IPS-18c (cell line): ENCODE data around the gene C14orf132.
A peak's percentile ranks its signal among the peaks of the same experiment; 100 is the strongest.
"Not testable (repeated sequence)": the region's sequence is repeated elsewhere in the genome, so short reads cannot be mapped to it uniquely, and the experiment has no call there.

ENCODE experiments used
- H3K4me3 ChIP-seq: 2 replicates; pipeline ENCODE4 v1.7.0; 2013; ENCODE audit warnings: low read depth, mild to moderate bottlenecking, low read length, moderate library complexity; ENCODE audit not compliant: insufficient read depth
- H3K9me3 ChIP-seq: one replicate; pipeline ENCODE4 v1.6.1; 2013; ENCODE audit warnings: mild to moderate bottlenecking, low read length, moderate library complexity; ENCODE audit not compliant: control insufficient read depth, insufficient read depth

C14orf132 gene

DNA sequence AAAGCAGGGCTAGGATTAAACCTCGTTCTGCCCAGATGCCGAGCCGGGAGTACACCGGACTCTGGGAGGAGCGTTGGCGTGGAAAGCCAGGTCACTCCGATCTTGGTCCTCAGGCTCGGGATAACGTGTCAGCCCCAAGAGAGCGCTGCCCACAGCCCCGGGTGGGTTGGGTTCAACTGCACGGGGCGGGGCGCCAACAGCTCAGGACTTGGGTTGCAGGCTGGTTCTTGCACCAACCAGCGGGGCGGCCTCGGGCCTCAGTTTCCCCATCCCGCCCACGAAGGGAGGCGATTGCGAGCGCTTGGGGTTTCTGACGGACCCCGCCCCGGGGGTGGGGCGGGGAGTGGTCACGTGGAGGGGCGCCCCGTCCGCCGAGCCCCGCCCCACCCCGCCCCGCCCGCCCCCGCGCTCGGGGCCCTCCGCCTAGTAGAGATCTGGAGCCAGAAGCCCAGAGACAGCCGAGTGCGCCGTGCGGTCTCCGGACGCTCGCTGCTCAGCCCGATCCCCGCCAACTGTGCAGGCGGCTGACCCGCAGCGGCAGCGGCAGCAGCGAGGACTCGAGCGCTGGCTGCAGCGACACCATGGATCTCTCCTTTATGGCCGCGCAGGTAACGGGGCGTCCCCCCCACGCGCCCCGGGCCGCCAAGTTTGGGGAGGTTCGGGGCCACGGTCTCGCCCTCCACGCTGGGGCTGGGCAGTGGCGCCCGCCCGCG, at the start of gene C14orf132:
C14orf132 (plus strand) TSS at position 443 of the 713 bp plus-strand sequence; CDS start at position 582, 139 bp downstream.
- Histone ChIP-seq H3K4me3 (peak within 1 kb of the TSS; percentile 78), H3K9me3 (no peaks in the 10 kb centered on the region)

DNA sequence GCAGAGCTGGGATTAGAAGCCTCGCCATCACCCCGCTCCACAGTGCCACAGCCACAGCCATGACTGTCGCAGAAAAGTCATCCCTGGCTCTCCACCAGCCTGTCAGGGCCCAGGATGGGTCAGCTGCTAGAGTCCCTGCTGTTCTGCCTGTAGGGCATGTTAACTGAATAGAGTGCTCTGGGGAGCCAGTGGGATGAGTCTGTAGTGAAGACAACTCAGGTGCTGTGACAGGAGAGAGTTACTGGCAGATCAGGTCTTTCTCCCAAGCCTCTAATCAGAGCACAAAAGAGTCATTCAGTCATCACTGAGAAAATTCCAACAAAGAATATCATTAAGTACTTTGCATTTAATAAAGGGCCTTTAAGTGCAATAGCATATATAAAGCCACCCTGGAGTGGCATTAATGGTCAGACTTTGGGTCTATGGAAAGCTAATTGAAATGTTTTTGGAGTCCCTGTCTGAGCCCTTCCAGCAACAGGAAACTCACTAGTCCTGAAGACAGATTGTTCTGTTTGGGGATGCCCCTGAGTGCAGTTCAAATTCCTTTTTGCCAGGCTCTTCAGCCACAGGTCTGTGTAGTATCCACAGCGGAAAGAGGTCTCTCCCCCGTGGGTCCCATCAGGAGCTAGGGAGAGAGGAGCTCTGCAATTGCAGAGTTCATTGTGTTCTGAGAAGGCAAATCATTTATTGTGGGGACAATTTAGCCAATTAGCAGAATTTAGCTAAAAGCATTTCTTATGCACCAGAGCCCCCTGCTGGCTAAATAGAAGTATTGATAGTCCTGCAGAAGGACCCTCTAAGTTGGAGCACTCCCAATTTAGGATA, 45.2 kb upstream of the C14orf132 start:
- Histone ChIP-seq H3K9me3 (no peaks in the 10 kb centered on the region), H3K4me3 (no peak overlapping the region)

DNA sequence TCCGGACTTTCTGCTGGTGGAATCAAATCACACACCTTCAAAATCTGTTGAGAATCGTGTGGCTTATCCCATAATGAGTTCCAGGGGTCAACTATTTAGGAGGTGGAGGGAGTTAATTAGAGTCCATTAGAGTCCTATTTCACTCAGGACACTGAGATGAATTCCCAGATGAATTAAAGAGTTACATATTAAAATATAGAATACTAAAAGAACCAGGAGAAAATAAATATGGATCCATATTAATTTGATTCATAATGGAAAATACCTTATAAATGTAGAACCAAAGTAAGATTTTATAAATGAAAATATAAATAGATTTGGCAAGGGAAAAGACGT, 44.6 kb upstream of the C14orf132 start:
- Histone ChIP-seq H3K4me3 (no peak overlapping the region), H3K9me3 (no peaks in the 10 kb centered on the region)

DNA sequence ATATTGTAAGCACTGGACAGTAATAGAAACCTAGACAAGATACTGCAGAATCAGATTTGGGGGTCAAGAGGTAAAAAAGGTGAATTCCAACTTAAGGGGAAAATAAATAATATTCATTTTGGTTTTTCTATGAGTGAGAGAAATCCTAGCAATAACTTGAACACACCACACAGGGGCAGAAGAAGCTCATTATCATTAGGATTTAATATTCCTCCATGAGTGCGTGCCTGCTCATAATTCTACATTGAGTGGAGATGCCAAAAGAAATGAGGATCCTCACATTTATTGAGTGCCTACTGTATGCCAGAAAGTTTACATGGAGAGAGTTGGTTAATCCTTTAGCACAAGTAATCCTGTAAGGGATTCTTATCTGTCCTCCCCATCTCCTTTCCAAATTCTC, 40.5 kb upstream of the C14orf132 start:
- no peaks in the 10 kb centered on the region for H3K9me3 ChIP-seq
- H3K4me3 ChIP-seq: no peak overlapping the region

DNA sequence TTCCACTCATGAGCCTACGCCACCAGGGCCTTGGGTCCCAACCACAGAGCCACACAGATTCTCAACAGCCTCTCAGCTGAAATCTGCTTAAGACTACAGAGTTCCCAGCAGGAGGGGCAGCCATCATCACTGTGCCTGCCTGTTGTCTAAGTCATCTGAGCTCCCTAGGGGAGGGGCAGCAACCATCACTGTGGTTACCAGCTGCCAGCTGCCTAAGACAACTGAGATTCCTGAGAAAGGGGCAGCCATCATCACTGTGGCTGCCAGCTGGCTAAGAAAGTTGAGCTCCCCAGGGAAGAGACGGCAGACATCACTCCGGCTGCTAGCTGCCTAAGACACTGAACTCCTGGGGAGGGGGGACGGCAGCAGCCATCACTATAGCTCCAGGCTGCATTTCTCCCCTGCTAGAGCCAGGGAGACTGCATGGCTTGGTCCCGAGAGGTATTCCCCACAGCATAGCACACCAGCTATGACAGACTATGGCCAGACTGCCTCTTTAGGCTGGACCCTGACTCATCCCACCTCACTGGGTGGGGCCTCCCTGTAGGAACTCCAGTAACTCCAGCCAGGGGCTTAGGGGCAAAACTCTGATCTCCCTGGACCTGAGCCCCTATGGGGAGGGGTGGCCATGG, 37.2 kb upstream of the C14orf132 start:
- Histone ChIP-seq H3K9me3 (no peaks in the 10 kb centered on the region), H3K4me3 (no peak overlapping the region)

DNA sequence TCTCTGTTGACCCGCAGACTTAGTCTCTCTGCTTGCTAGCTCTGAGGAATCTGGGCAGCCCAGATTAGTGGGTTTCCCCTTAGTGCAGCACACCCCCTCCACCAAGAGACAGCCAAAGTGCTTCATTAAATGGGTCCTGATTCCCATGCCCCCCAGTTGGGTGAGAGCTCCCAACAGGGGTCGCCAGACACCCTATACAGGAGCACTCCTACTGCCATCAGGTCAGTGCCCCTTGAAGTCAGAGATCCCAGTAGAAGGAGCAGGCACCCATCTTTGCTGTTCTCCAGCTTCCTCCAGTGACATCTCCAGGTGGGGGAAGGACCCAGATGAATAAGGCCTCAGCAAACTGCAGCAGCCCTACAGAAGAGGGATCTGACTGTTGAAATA, 36.7 kb upstream of the C14orf132 start:
- Histone ChIP-seq H3K4me3 (no peak overlapping the region), H3K9me3 (no peaks in the 10 kb centered on the region)

DNA sequence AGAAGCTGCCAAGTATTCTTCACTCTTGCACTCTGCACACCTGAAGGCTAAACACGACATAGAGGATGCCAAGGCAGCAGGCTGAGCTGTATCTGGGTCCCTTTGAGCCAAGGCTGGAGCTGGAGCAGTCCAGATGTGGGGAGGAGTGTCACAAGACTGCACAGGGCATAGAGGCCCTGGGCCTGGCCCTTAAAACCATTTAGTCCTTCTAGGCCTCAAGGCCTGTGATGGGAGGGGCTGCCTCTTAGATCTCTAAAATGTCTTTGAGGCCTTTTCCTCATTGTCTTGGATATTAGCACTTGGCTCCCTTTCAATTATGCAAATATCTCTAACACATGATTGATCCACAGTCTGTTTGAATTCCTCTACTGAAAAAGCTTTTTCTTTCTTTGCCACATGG, 28.0 kb upstream of the C14orf132 start:
- Histone ChIP-seq H3K4me3 (peak overlapping the region; percentile 28), H3K9me3 (peaks cover 9% of the 10 kb centered on the region)

DNA sequence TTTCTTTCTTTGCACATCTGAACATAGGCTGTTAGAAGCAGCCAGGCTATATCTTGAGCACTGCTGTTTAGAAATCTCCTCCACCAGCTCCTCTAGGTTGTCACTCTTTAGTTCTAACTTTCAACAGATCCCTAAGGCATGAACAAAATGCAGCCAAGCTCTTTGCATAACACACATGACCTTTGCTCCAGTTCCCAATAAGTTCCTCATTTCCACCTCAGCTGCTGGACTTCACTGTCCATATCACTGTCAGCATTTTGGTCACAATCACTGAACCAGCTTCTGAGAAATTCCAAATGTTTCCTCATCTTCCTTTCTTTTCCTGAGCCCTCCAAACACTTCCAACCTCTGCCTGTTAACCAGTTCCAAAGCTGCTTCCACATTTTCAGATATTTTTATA, 27.6 kb upstream of the C14orf132 start:
- Histone ChIP-seq H3K9me3 (peaks cover 9% of the 10 kb centered on the region), H3K4me3 (no peak overlapping the region)

DNA sequence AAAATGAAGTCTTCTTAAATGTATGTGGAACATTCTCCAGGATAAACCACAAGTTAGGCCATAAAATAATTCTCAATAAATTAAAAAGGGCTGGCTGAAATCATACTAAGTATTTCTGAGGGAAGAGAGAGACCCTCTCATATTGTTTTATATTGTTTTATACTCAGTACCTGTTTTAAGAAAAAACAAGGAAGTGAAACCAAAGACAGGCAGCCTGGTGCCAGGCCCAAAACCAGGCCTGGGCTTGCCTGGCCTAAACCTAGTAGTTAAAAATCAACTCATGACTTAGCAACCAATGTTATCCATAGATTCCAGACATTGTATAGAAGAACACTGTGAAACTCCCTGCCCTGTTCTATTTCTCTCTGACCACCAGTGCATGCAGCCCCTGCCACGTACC, 26.4 kb upstream of the C14orf132 start:
- not testable (repeated sequence) for H3K4me3 ChIP-seq, H3K9me3 ChIP-seq

DNA sequence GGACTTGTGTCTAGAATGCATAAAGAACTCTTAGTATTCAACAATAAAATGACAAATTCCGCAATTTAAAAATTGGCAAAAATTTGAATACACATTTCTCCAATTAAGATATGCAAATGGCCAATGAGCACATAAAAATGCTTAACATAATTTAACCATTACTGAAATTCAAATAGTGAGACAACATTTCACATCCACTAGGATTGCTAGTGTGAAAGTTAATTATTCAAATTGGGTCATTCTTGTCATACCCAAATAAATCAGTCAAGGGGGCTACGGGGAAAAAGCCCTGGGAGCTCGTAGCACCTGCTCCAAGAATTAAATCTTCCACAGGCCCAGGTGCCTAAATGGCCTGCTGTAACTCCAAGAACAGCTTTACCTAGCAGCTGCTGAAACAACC, 25.0 kb upstream of the C14orf132 start:
- Histone ChIP-seq H3K9me3 (peaks cover 9% of the 10 kb centered on the region), H3K4me3 (no peak overlapping the region)

DNA sequence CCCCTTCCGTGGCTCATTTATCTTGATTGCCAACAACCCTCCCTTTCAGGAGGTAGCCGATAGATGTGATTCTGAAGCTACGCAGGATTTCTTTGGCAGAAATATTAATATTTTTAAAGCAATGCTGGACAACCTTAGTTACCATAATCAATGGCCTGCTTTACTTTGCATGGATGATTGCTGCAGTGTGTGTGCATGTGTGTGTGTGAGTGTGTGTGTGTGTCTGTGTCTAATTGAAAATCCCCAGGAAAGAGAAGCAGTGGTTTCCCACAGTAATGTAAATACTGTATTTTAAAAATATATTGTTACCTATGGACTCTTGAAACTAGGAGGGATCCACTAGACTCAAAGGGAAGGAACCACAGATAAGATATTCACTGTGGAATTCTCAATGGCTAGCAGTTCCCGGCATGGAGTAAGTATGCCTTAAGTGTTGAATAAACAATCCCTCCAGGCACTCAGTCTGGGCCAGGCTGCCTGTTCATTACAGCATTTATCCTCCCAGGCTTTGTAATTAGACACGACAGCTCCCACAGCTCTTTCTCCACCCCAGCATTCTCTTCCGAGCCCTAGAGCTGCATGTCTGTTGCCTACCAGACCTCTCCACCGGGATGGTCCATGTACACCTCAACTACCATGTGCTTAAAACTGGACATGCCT, 22.5 kb upstream of the C14orf132 start:
- H3K9me3 ChIP-seq: no peaks in the 10 kb centered on the region
- no peak overlapping the region for H3K4me3 ChIP-seq

DNA sequence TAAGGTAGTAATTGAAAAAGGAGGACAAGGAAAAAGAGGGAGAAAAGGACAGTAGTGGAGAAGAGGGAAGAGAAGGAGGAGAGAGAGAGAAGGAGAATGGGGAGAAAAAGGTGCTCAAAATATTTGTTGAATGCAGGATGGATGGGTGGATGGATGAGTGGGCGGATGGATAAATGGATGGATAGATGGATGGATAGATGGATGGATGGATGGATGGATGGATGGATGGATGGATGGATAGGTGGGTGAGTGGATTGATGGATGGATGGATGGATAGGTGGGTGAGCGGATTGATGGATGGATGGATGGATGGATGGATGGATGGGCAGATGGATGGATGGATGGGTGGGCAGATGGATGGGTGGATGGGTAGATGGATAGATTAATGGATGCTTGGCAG, 21.3 kb upstream of the C14orf132 start:
- no peak overlapping the region for H3K4me3 ChIP-seq

DNA sequence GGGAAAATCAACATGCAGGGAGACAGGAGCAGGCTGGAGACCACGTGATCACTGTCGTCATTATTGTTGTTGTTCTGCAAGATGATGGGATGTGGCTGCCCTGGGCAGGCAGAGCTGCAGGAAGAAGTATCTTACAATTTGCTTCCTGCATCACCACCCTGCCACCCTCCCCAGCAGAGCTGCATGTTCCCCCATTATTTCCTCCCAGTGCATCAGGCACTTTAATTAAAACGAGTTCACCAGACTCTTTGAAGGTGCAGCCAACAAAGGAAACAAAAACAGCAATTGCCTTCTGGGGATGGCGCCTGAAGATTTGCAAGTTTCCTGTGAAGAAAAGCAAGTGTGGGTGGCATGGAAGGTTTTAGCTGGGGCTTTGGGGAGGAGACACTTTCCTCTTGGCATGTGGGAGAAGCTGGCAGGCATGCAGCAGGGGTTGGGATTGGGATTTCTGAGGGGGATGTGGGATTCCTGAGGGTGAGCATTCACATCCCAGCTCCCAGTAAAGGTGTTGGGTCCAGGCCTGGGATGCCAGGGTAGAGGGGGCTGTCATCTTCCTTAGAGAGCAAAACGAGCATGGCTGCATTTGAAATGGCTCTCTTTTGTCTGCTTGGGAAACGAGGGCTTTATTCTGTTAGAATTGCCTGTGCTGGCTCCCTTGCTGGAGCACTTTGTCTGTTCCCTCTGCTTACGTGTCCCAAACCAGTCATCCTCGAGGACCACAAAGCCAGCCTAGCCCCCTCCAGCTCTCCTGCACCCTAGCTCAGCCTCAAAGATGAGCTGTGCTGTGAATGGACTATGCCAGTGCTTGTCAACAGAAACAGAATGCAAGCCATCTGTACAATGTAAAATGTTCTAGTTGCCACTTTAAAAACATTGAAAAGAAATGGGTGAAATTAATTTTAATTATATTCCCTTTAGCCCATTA, 11.5 kb upstream of the C14orf132 start:
- Histone ChIP-seq H3K4me3 (no peak overlapping the region), H3K9me3 (no peaks in the 10 kb centered on the region)

More for the DNA sequence above, 21.3 kb upstream of the C14orf132 start:
- no peaks in the 10 kb centered on the region for H3K9me3 ChIP-seq

DNA sequence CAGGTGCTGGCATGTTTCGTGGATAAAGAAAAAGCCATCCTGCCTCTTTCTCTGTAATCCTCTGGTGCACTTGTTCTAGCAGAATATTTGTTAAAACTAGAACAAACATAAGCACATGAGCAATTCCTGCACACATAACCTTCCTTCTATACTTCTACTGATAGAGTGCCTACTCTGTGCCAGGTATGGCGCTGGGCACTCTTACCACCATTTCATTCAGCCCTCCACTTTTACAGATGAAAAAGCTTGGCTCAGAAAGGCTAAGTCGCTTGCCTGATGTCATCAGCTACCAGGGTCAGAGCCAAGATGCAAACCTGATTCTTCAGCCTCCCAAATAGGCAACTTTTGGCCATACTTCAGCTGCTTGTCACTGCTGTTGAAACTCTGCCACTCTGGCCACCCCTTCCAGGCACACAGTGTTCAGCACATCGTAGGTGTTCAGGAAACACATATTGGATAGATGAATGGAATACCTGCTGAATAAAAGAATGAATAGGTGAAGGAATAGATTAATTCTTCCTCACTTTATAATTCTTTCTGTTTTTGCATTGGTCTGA, 10.0 kb upstream of the C14orf132 start:
- H3K4me3 ChIP-seq: no peak overlapping the region
- H3K9me3 ChIP-seq: no peaks in the 10 kb centered on the region

DNA sequence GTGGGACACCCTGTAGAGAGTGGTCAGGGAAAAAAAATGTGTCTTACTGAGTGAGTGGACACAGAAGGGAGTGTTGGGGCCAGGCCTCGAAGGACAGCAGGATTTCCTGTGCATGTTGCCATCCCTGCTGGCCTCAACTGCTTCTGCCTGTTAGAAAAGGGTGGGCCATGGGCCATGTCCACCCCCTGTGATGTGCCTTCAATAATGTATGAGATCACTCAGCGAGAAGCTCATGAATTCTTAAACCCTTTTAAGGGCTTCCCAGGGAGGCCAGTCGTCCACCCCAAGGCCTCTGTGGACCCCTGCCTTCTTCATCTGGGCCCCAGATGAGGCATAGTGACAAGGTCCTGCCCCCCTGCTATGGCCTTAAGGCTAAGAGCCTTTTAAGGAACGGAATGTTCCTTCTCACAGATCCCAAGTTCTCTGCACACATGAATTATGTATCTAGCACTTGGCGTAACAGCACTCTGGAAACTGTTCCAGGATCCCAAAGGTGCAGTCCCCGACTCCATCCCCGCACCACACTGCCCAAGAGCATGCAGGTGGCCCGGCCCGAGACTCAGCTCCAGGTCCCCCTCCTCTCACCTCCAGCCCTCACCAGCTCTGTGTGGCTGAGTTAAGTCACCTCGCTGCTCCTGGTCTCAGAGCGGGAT, 8.9 kb upstream of the C14orf132 start:
- H3K4me3 ChIP-seq: no peak overlapping the region
- H3K9me3 ChIP-seq: no peaks in the 10 kb centered on the region

DNA sequence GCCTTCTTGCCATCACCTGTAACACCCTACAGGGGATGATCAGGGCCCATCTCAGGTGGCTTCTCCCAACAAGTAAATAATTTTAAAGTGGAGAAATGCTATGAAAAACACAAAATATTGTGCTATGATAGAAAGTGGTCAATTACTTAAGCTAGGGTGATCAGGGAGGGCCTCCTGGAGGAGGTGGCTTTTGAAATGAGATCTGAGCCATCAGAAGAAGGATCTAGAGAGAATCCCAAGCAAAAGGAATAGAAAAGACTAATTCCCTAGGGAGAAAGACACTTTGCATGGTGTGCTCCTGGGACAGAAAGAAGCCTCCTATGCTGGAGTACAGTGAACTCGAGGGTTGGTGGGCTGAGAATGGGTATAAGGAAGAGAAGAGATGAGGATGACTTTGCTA, 7.5 kb upstream of the C14orf132 start:
- no peak overlapping the region for H3K4me3 ChIP-seq

More for the DNA sequence above, 7.5 kb upstream of the C14orf132 start:
- no peaks in the 10 kb centered on the region for H3K9me3 ChIP-seq
